Coronary artery (tissue), 2 donors: ENCODE results near the gene TAF15.
A peak's percentile ranks its signal among the peaks of the same experiment; 100 is the strongest.

ENCODE experiments used
- DNase-seq: peaks from one replicate; pipeline ENCODE4 v3.0.0-alpha.2; 2017; ENCODE audit warnings: low spot score
- H3K27ac ChIP-seq, 2 donors: fragments of 200-600 bp; sonication (generic); one replicate each; pipeline ENCODE4 v1.5.1; 2016 to 2019
- H3K4me3 ChIP-seq: fragments of 200-600 bp; sonication (generic); 2 replicates; pipeline ENCODE4 v1.5.1; 2016; ENCODE audit warnings: mild to moderate bottlenecking, moderate library complexity
- TF ChIP-seq, protein P1 (sequence below): fragments of 200-600 bp; sonication (generic); IDR thresholded peaks from one replicate; pipeline ENCODE4 v1.5.1; 2019; ENCODE audit warnings: antibody characterized with exemption

Gene TAF15

DNA sequence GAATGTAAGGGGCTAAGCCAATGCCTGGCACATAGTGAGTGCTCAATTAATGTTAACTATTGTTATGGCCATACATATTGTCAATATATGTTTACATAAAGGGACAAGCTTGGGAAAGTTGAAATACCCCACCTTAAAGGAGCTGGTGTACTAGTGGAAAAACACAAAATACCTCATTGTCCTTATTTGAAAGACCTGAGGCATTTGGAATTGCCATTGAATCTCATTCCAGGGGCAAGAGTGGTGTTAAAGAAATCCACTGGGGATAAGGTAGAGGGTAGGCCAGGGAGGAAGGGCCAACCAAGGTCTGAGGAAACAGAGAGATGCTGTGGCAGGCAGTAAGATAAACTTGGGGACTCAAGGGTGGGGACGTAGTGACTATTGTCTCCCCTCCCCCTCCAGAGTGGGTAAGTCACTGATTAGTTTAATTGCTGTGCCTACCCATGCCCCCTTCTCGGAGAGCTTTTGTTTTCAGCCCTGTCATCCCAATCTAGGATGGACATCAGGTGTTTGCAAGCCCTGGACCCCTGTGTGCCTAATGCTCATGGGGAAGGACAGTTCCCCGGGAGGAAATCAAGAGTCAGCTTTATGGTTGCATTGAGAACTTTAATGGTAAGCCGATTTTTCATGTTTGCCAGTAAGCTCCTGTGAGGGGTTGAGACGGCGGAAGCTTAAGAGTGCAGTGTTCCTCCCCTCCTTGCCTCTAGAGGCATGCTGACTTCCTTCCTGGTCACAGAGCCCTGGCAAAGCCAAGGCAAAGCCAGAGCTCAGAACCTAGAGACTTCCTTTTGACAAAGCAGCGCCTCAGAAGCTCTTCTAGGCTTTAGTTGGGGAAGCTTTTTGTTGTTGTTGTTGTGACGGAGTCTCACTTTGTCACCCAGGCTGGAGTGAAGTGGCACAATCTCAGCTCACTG is 61.9 kb downstream of the TAF15 start:
- TF ChIP-seq, protein P1, sequence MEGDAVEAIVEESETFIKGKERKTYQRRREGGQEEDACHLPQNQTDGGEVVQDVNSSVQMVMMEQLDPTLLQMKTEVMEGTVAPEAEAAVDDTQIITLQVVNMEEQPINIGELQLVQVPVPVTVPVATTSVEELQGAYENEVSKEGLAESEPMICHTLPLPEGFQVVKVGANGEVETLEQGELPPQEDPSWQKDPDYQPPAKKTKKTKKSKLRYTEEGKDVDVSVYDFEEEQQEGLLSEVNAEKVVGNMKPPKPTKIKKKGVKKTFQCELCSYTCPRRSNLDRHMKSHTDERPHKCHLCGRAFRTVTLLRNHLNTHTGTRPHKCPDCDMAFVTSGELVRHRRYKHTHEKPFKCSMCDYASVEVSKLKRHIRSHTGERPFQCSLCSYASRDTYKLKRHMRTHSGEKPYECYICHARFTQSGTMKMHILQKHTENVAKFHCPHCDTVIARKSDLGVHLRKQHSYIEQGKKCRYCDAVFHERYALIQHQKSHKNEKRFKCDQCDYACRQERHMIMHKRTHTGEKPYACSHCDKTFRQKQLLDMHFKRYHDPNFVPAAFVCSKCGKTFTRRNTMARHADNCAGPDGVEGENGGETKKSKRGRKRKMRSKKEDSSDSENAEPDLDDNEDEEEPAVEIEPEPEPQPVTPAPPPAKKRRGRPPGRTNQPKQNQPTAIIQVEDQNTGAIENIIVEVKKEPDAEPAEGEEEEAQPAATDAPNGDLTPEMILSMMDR: no peak
- Histone ChIP-seq H3K27ac (no peak overlapping the region), H3K4me3 (no peak overlapping the region)
- no peak for DNase-seq

DNA sequence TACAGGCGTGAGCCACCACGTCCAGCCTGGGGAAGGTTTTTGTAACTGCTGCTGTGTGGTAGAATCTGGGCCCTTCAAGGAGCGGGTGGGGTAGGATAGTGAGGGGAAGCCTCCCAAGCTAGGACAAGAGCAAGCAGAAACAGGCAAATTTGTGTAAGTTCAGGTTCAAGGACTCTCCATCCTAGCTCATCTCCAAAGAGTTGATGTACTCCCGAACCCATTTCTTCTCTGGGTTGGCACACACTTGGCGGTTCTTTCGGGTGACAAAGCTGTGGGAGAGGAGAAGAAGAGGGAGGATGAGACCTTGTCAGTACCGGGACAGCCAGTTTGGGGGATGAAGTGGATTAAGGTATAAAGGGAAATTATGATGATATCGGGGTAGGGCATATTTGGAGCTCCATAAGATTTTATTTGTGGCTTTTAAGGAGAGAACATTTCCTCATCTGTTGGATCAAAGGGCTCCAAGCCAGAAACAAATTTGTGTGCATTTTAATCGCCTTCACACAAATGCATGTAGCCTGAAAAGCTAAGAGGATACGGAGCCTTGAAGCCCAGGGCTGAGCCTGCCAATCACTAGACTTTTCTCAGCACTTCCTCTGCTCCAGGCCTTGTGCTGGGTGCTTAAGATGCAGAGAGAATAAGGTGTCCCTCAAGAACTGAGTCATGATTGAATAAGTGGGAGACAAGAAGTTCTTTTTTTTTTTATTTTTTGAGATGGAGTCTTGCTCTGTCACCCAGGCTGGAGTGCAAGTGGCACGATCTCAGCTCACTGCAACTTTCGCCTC is 63.1 kb downstream of the TAF15 start:
- Histone ChIP-seq H3K27ac (no peak overlapping the region), H3K4me3 (no peak overlapping the region)
- no peak for DNase-seq
- TF ChIP-seq, protein P1: no peak

DNA sequence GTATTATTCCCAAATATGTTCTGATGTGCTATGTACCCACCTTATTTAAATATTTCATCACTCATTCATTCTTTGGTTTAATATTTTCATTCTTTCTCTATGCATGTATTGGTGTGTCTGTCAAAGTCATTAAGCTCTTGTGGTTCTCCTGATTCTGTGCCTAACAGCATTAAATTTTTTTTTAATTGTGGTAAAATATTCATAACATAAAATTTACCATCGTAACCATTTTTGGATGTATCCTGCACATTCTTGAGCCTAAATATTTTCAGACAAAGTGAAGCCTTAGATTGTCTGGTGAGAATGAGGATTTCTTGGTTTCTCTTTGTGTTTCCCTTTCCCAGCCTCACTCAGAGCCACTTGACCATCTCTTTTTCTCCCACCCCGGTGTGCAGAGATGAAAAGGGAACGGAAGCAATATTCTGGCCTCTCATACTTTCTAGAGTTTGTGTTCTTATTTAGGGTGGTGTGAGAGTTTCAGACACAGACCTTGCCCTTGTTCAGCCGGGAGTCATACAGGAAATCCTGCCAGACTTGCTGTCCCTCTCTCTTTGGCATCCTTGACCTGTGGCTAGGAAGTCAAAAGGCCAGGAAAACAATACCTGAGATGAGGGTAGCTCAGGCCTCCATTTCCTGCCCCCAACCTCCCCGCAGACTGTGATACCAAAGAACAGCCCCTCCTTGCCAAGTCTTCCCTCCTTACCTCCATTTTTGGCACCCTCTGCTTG is 66.0 kb downstream of the TAF15 start:
- TF ChIP-seq, protein P1: no peak
- DNase-seq: no peak
- Histone ChIP-seq H3K4me3 (no peak overlapping the region), H3K27ac (peak overlapping the region in 1 of 2 donors; percentile 25)

DNA sequence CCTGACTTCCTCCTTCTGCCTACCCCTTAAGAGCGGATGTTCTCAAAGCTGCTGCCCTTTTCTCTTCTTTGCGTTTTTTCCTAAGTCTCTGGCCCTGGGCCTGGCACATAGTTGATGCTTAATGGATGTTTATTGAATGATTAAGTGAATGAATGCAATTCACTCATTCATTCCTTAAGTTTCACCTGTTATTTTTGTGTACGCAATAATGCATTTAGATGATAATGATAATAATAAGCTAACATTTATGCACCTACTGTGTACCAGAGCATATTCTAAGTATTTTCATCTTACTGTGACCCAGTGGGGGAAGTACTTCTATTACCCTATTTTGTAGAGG is 66.5 kb downstream of the TAF15 start:
- no peak overlapping the region for H3K4me3 ChIP-seq
- no peak for DNase-seq
- TF ChIP-seq, protein P1: no peak
- peak overlapping the region in 1 of 2 donors; percentile 25 for H3K27ac ChIP-seq

DNA sequence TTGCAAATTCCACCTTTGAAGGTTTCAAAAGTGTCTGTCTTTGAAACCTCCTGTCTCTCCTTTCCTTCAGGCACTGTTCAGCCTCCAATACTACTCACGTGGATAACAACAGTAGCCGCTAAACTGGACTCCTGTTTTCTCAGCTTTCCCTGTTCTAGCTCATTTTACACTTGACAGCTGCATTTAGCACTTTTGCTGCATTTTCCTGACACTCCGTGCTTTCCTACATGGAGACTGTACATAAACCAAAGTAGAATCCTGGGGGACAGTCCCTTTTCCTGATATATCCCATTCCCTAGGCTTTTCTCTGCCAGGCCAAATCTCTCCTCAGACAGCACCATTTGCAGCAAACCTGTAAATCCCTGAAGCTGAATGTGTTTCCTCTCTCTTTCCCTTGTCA is 67.2 kb downstream of the TAF15 start:
- DNase-seq: no peak
- Histone ChIP-seq H3K4me3 (no peak overlapping the region), H3K27ac (no peak overlapping the region)
- TF ChIP-seq, protein P1: no peak

DNA sequence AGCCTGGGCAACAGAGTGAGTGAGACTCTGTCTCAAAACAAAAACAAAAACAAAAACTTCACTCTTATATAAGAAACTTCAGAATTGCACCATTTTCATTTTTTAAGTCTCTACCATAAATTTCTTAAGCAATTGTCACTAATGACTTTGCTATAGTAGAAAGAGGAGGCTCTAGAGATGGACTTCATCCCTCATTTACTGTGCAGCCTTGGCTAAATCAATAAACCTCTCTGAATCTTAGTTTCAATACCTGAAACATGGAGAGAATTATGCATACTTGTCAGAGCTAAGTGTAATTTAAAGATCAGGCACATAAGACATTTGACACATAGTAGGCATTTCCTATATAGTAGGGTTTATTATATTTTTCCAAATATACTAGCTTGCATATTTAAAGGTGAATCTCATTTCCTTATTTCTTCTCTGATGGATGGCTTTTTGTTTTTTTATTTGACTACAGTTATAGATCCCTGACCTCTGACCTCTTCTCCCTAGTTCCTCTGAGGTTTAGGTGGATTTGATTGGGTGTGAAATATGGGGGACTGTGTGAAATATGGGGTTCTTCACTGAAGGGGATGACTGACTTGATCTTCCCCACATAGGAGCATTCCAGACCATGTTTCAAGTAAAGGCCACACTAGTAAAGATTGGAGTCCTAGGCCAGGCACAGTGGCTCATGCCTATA is 68.2 kb downstream of the TAF15 start:
- Histone ChIP-seq H3K27ac (no peak overlapping the region), H3K4me3 (no peak overlapping the region)
- TF ChIP-seq, protein P1: no peak

More for the DNA sequence above, 68.2 kb downstream of the TAF15 start:
- DNase-seq: no peak
